Esophagus squamous epithelium (tissue), 5 donors: Measurements from ENCODE around the gene TRAF3. TPM values are rescaled to one million over a fixed set of nuclear protein-coding genes. Genes with fewer than 3 reads are reported as not detected.

Experiments
- DNase-seq: peaks from one replicate; lab custom pipeline; 2025; lab: John Stamatoyannopoulos, UW
- H3K27ac ChIP-seq, 4 donors: fragments of 200-600 bp; sonication (generic); one replicate each; pipeline ENCODE4 v1.5.1; 2016 to 2019; ENCODE audit warnings: mild to moderate bottlenecking in 1 of 4
- H3K27me3 ChIP-seq, 4 donors: fragments of 200-600 bp; sonication (generic); 1 replicate in 3 of 4; 2 replicates in 1 of 4; pipeline versions ENCODE4 v1.5.1 to v1.6.0; 2017 to 2021; ENCODE audit warnings: antibody characterized with exemption in 1 of 4
- H3K36me3 ChIP-seq, 3 donors: fragments of 200-600 bp; sonication (generic); one replicate each; pipeline ENCODE4 v1.5.1; 2016 to 2019
- H3K4me1 ChIP-seq, 3 donors: fragments of 200-600 bp; sonication (generic); one replicate each; pipeline ENCODE4 v1.5.1; 2017 to 2019
- H3K4me3 ChIP-seq, 4 donors: fragments of 200-600 bp; sonication (generic); 1 replicate in 3 of 4; 2 replicates in 1 of 4; pipeline ENCODE4 v1.5.1; 2016 to 2019; ENCODE audit warnings: mild to moderate bottlenecking in 2 of 4, moderate library complexity in 1 of 4
- H3K9me3 ChIP-seq, 3 donors: fragments of 200-600 bp; sonication (generic); one replicate each; pipeline ENCODE4 v1.5.1; 2016 to 2019
- CTCF ChIP-seq, 6 experiments: fragments of 450-650 bp in 4 of 6; fragments of 200-600 bp in 2 of 6; sonication (generic) in 2 of 6; IDR thresholded peaks; one replicate each; pipeline ENCODE4 v1.5.1; 2016 to 2019; ENCODE audit warnings: antibody characterized with exemption in 6 of 6, mild to moderate bottlenecking in 4 of 6, moderate library complexity in 4 of 6
- POLR2A ChIP-seq, 4 donors: fragments of 450-650 bp; IDR thresholded peaks; one replicate each; pipeline ENCODE4 v1.6.1; 2017; ENCODE audit warnings: antibody characterized with exemption in 4 of 4, mild to moderate bottlenecking in 4 of 4, moderate library complexity in 3 of 4
- WGBS, 2 donors: methylation state at CpG; one replicate each; pipeline ENCODE4 v1.1.5; 2018; 5-methylcytosine and 5-hydroxymethylcytosine counted together
- intact Hi-C: fragments of 100-400 bp; cut with DNase I; formaldehyde crosslinking; loops from one replicate; pipeline ENCODE4 v1.15.0; 2022
- total RNA-seq, 4 donors: library from RNA; depleted of rRNA; stranded (reverse); fragments of >200 nt; gene quantifications; one replicate each; pipeline ENCODE4 v1.1.0, GENCODE V29; 2016
- donor health status: DM: yes; HTN: yes; CAD: no.

TRAF3 gene
- total RNA-seq, 4 donors from 2014 or later, result 11.2 to 19.3 (median 13.2) TPM

GRCh38 chr14:102903248-102903888, 126.1 kb downstream of the TRAF3 start:
- Histone ChIP-seq H3K27ac (no peak overlapping the region), H3K9me3 (no peaks in the 10 kb centered on the region), H3K4me3 (no peak overlapping the region), H3K36me3 (peaks cover 3 to 86% (median 11%) of the 10 kb centered on the region in 3 donors), H3K4me1 (no peaks in the 10 kb centered on the region), H3K27me3 (no peaks in the 10 kb centered on the region)
- 91 to 93% methylated on average over 12 to 17 of the region's 29 CpGs for WGBS, 2 donors
- no peak for DNase-seq
- intact Hi-C loops, result no loop called here
- TF ChIP-seq POLR2A (IDR thresholded peaks at IDR 0.05) (no peak), CTCF (IDR thresholded peaks at IDR 0.05) (no peak)

- H3K36me3 ChIP-seq, result peaks cover 3 to 84% (median 11%) of the 10 kb centered on the region in 3 donors
- H3K4me3 ChIP-seq, result no peak overlapping the region
- H3K27ac ChIP-seq, result no peak overlapping the region
- no peaks in the 10 kb centered on the region for H3K9me3 ChIP-seq
- H3K27me3 ChIP-seq, result no peaks in the 10 kb centered on the region
- DNase-seq, result no peak
- WGBS, 2 donors, result 95 to 97% methylated on average over 5 to 6 of the region's 7 CpGs
- intact Hi-C loops, result no loop called here
- TF ChIP-seq POLR2A (IDR thresholded peaks at IDR 0.05) (no peak), CTCF (IDR thresholded peaks at IDR 0.05) (no peak)
- no peaks in the 10 kb centered on the region for H3K4me1 ChIP-seq
These were observed 126.8 kb downstream of the TRAF3 start for GRCh38 chr14:102903889-102904512.

- no peak for DNase-seq
- H3K36me3 ChIP-seq, result peaks cover under 1 to 81% (median 11%) of the 10 kb centered on the region in 3 donors
- 93 to 94% methylated on average over 27 to 38 of the region's 38 CpGs for WGBS, 2 donors
These were observed 128.2 kb downstream of the TRAF3 start for GRCh38 chr14:102905116-102906108.

GRCh38 chr14:102906616-102907302, 129.5 kb downstream of the TRAF3 start:
- Histone ChIP-seq H3K9me3 (no peaks in the 10 kb centered on the region), H3K4me3 (no peak overlapping the region), H3K27ac (no peak overlapping the region), H3K36me3 (peaks cover 0 to 74% (median 11%) of the 10 kb centered on the region in 3 donors), H3K27me3 (no peaks in the 10 kb centered on the region), H3K4me1 (no peaks in the 10 kb centered on the region)
- no peak for DNase-seq
- TF ChIP-seq POLR2A (IDR thresholded peaks at IDR 0.05), result no peak
- TF ChIP-seq CTCF (IDR thresholded peaks at IDR 0.05), result no peak
- 93 to 95% methylated on average over 13 to 20 of the region's 30 CpGs for WGBS, 2 donors
- intact Hi-C loops, result no loop called here

More at GRCh38 chr14:102905116-102906108, 128.2 kb downstream of the TRAF3 start:
- no peak overlapping the region for H3K27ac ChIP-seq
- no peaks in the 10 kb centered on the region for H3K9me3 ChIP-seq
- no peaks in the 10 kb centered on the region for H3K27me3 ChIP-seq
- TF ChIP-seq CTCF (IDR thresholded peaks at IDR 0.05) (no peak), POLR2A (IDR thresholded peaks at IDR 0.05) (no peak)
- no peaks in the 10 kb centered on the region for H3K4me1 ChIP-seq
- H3K4me3 ChIP-seq, result no peak overlapping the region
- intact Hi-C loops, result no loop called here
